HG02943 (cell line): ENCODE measurements around the gene WDR26.
"Not testable (repeated sequence)": the region's sequence is repeated elsewhere in the genome, so short reads cannot be mapped to it uniquely, and the experiment has no call there.

Source experiments
- ATAC-seq: cut with Tn5 transposase; IDR thresholded peaks from one replicate; pipeline ENCODE4 v1.9.1; 2021; ENCODE audit warnings: mild to moderate bottlenecking, low read depth, moderate library complexity; ENCODE audit not compliant: unreplicated experiment

Gene WDR26

DNA sequence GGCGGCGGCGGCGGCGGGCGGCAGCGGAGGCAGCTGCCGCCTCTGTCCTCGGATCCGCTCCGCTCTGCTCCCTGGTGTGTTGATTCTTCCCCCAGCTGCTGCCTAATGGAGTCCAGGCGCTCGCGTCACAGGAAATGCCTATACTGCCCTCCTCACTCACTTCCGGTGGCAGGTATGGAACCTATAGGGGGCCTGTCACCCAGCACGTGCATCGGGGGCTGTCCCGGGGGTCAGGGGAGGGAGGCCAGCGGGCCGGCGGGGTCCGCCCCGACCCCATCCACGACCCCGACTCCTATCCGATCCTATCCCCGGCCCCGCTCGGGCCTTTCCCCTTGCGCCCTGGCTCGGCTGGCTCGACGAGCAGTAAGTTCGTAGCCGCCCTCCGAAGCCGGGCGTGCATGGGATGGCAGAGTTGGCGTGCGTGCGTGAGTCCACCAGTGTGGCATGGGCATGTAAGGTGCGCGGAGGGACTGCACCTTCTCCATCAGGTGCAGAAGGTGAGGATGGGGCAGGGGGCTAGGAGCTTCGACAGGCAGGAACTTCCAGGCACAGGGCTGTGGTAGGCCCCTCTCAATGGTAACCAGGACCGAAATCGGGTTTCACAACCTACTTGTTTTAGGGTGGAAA is at the start of gene WDR26:
Gene WDR26 (minus strand): TSS at position 107 of the 627 bp plus-strand sequence.
- peak; percentile 87 for ATAC-seq

DNA sequence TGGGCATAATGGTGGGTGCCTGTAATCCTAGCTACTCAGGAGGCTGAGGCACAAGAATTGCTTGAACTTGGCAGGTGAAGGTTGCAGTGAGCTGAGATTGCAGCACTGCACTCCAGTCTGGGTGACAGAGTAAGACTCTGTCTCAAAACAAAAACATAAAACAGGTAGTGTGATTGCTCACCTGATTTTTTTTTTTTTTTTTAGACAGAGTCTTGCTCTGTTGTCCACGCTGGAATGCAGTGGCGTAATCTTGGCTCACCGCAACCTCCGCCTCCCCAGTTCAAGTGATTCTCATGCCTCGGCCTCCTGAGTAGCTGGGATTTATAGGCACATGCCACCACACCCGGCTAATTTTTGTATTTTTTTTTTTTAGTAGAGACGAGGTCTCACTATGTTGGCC is 48.6 kb upstream of the WDR26 start:
- ATAC-seq: not testable (repeated sequence)

DNA sequence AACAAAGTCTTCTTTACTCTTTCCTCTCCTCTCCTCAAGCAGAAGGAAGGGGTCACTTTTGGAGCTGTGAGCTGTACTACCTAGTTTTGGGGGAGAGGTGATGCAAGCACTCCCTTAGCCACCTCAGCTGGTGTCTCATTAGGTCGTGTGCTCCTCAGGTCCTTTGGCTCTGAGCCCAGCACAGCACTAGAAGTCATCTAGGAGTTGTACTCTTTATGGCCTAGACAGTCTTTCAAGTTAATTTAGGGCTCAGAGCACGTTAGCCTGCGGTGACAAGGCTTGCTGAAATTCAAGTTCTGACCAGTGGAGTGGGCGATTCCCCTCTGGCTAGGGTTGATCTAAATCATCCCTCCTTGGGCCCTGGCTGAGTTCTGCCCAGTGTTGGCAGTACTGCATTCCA is 48.0 kb upstream of the WDR26 start:
- ATAC-seq: no peak

DNA sequence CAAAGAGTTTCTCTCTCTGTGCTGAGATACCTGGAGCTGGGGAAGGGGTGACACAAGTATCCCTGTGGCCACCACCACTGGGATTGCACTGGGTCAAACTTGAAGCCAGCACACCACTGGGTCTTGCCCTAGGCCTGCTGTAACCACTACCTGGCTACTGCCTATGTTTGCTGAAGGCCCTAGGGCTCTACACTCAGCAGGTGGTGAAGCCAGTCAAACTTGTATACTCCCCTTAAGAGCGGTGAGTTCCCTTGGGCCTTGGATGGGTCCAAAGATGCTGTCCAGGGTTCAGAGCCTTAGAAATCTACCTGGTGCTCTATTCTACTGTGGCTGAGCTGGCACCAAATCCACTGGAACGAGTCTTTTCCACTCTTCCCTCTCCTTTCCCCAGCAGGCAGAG is 47.0 kb upstream of the WDR26 start:
- ATAC-seq: no peak

DNA sequence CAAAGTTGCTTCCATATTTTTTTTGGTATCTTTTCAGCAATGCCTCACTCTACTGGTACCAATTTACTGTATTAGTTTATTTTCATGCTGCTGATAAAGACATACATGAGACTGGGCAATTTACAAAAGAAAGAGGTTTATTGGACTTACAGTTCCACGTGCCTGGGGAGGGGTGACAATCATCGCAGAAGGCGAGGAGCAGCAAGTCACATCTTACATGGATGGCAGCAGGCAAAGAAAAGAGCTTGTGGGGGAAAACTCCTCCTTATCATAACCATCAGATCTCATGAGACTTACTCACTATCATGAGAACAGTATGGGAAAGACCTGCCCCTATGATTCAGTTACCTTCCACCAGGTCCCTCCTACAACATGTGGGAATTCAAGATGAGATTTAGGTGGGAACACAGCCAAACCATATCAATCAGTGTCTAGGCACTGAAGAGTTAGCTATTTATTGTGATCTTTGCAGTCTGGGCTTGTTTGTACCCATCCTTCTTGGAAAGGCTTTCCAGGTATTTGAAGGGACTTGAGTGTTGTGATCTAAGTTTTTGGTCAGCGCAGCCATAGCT is 46.4 kb upstream of the WDR26 start:
- not testable (repeated sequence) for ATAC-seq

DNA sequence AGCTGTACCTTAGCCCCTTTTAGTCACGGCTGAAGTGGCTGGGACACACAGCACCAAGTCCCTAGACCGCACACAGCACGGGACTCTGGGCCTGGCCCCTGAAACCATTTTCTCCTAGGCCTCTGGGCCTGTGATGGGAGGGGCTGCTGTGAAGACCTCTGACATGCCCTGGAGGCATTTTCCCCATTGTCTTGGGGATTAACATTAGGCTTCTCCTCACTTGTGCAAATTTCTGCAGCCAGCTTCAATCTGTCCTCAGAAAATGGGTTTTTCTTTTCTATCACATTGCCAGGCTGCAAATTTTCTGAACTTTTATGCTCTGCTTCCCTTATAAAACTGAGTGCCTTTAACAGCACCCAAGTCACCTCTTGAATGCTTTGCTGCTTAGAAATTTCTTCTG is 45.6 kb upstream of the WDR26 start:
- ATAC-seq: not testable (repeated sequence)

DNA sequence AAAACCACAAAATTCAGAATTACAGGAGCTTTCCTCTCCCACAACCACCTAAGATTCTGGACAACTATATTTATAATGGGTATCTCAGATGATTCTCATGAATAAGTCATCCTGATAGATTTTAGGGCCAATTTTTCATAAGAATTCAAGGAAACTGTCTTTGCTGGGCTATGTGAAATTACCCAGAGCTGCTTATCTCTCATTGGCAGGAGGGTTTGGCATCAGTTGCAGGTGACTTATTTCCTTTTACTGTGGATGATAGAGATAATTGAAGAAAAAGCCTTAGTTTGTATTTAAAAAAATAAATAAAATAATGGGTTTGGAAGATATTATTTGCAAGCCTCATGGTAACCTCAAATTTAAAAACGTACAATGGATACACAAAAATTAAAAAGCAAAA is 38.2 kb upstream of the WDR26 start:
- no peak for ATAC-seq

DNA sequence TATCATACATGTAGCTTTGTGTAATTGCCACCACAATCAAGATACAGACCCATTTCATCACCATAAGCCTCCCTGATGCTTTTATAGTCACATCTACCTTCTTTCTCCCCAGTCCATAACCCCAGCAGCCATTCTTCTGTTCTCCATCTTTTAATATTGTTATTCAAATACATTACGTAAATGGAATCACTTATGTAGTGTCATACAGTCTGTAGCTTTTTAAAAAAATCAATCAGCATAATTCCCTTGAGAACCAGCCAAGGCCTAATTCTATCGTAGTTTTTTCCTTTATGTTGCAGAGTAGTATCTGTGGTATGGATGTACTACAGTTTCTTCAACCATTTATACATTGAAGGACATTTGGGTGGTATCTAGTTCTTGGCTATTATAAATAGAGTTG is 31.6 kb upstream of the WDR26 start:
- no peak for ATAC-seq

DNA sequence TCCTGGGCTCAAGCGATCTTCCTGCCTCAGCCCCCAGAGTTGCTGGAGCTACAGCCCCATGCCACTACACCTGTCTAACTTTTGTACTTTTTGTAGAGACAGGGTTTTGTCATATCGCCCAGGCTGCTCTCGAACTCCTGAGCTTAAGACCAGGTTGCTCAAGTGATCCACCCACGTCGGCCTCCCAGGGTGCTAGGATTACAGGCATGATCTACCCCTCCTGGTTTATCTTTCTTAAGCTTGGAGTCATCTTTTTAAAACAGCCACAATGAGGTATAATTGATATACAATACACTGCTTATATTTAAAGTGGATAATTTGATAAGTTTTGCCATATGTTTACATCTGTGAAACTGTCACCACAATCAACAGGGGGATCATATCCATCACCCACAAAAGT is 25.4 kb upstream of the WDR26 start:
- ATAC-seq: no peak

DNA sequence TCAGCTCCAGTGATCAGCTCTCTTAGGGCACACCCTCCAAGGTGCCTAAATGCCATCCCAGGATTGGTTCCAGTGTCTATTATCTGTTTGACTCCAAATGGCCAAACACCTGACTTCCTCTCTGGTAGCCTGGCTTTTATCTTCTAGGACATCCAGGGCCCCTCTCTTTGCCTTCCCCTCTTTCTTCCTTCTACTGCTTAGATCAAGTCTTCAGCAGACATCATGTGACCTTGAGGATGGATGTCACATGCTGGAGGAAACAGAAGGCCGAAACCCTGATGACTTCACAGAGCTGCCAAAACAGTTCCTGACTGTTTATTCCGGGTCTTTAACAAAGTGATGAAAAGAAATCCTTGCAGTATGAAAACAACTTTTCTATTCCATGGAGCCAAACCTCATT is 24.4 kb upstream of the WDR26 start:
- no peak for ATAC-seq

DNA sequence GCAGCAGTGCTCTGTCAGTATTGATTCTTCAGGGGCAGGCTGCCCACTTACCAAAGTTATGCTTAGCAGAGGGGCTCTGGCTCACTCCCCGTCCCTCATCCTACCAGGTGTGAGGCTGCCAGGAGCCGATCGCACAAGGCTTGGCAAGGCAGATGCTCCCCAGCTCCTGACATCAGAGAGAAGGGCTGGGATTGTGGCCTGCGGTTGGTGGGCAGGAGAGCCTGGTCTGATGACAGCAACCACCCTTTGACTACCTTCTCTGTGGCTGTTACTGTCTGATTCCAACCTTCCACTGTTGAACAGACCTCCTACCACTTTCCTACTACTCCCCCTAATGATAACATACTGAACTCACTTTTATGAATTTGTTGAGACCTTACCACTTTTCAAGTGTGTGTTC is 23.7 kb upstream of the WDR26 start:
- no peak for ATAC-seq

DNA sequence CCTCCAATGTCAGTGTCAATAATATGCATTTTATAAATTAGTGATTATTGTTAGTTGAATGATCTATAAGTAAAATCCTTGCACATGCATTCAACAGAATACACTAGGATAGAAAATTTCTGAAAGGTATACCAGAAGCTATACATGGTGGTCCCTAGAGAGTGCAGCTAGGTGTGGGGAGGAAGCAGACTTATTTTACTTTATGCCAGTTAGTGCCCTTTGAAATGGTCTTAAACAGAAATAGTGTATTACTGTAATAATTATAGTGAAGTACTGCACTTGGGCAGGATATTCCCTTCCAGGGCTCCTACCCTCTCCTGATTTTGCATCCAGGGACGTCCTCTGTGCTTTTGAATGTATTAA is 23.2 kb upstream of the WDR26 start:
- no peak for ATAC-seq

DNA sequence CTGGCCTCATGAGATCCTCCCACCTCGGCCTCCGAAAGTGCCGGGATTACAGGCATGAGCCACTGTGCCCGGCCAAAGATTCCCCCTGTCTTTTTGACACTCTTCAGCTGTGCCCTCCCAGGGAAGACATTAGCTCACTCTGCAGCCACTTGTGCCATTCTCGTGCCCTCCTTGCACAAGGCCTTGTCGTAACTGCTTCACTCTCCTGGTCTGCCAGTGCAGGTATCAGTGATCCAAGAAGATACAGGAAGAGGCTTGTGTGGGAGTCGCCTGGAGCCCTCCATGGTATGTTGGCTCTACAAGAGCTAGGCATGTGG is 22.0 kb upstream of the WDR26 start:
- ATAC-seq: no peak

DNA sequence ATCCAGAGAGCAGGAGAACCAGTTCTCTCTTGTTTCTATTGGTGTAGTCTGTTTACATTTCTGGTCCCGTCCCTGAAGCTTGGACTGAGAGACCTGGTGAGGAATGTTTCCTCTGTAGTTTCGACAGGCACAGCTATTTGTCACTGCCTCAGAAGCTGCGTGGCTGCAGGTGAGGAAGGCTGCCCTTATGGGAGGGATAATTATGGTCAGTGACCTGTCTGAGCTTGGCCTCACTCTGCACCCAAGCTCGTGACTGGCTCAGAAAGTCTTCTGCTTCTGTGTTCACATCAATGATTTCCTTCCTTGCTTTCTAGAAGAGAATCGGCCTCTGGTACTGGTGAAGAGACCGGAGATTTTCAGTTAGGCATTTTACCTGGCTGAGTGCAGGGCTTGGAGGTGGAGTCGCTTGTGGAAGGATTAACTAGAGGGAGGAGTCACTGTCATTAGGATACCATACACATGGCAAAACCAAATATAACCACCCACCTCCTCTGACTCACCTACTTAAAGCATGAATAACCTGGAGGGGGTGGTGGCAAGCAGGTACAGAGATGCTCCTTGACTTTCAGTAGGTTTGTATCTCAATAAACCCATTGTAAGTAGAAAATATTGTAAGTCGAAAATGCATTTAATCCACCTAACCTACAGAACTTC is 19.9 kb upstream of the WDR26 start:
- ATAC-seq: no peak

DNA sequence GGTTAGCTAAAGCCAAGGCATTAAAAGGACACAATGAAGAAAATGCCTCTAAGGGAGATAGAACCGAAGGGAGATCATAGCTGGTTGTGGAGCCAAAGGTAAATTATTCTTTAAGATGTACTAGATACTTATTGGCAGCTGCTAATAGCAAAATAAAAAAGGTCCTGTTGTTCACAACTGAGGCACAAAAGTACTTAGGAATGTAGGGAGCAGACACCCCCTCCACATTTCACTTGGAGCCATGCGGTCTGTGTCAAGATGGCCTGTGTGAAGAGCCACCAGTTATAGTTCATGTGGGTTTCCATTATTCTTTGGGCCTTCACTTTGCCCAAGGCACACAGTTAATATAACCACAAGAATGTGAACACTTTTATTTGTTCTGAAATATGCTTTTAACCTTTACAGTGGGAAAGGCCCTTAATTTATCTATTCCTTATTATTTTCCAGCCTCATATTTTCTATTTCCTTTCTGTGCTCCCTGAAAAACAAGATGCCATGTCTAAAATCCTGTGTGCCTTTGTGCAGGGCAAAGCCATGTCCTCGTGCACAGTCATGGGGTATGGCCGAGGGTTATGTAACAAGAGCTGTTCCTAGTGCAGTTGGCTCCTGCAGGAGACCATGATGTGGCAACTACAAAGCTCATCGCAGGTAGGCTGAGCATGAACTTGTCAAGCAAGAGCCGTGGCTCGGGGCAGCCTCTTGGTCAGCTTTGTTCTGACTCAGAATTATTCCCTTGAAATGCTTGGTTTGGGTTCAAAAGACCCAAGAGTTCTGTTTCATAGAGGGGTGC is 16.2 kb upstream of the WDR26 start:
- no peak for ATAC-seq

DNA sequence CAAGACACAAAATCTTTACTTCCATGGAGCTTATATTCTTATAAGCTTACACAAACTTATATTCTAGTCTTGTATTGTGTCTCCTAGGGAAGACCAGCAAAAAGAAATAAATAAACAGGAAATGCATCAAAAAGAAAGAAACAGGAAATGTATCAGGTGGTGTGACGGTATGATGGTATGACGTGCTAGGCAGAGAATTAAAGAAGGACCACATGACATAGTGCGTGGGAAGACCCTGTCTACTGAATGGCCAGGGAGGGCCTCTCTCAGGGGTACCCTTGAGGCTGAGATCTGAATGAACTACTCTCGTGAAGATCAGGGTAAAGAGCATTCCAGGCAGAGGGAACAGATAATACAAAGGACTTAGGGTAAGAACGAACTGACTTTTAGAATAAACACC is 15.6 kb upstream of the WDR26 start:
- no peak for ATAC-seq

DNA sequence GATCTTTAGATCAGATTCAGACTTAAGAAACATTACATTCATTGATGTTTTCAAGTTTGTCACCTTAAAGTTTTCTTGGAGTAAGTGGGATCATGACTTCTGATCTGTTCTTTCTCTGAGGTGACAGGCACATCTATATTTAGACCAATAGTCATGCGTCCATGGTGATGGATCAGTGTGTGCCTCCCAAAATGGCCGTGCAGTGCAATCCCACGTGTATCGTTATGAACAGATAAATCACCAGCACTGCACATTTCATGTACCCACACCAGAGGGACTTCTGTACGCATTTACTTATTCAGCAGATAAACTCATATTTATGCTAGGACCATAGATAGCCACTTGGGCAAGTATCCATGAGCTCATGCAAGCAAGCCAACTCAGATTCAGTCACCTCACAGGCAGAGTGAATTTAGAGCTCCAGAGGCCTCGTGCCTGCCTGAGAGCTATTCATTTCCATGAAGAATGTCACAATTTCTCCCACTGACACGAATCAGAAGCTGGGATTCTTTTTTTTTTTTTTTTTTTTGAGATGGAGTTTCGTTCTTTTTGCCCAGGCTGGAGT is 13.9 kb upstream of the WDR26 start:
- no peak for ATAC-seq

DNA sequence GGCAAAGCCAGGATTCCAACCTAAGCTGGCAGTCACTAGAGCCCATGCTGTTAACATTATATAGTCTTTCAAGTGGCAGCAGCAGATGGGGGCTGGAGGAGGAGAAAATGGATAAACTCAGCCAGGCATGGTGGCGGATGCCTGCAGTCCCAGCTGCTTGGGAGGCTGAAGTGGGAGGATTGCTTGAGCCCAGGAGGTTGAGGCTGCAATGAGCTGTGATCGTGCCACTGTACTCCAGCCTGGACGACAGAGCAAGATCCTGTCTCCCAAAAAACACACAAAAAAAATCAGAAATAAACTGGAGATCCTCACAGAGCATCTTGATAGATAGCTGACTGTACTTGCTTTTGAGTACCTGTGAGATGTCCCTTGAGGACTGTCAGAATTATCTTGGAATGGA is 13.4 kb upstream of the WDR26 start:
- no peak for ATAC-seq

DNA sequence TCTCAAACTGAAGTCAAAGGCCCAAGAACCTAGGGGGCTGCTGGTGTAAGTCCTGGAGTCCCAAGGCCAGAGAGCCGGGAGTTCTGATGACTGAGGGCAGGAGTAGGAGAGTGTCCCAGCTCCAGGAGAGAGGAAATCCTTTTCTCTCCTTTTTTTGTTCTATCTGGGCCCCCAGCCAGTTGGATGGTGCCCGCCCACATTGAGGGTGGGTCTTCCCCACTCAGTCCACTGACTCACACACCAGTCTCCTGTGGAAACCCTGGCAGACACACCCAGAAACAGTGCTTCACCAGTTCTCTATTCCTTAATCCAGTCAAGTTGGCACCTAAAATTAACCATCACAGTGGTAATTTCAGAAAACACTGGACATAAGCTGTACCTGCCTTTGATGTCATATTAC is 12.7 kb upstream of the WDR26 start:
- no peak for ATAC-seq

DNA sequence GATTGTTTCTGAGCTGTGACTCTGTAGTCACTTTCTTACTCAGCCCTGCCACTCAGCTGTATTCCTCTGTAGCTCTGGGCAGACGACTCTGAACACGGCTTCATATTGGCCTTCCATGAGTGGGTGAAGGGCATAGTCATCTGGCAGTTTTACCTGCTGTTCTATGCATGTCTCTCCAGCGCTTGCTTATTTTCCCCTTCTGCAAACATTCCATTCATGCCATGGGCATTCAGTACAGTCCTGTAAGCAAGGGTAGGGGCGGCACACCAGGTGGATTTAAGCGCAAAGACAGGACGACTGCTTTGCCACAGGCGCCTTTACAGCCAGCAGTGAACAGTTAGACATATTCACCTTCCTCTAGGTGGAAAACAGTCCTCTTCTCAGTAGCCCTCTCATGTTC is 4.4 kb upstream of the WDR26 start:
- no peak for ATAC-seq

DNA sequence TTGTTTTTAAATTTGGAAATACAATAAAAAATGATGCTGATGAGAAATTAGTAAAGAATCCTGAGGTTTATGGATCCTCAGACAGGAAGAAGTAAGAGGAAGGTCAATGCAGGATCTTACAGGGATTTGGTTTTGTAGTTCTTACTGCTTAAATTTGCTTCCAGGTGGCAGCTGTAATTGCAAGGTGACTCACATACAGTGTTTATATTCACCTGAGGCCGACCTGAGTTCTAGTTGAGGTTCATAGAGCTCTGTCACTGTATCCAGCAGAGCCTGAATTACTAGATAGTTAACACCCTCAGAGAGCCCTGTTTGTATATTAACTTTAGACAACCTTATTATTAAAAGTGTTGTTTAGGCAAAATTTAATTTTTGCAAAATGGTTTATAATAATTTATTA is 1.4 kb upstream of the WDR26 start:
- no peak for ATAC-seq
